Common myeloid progenitor, CD34-positive (primary cell): ENCODE measurements around the gene PLEKHM2.

Experiments used
- CTCF ChIA-PET: fragments of 350-600 bp; sonication (Branson Sonifier 250); formaldehyde crosslinking; loops from one replicate; lab custom pipeline; 2021; ENCODE audit warnings: antibody characterized with exemption; lab: Charles Lee
- POLR2A ChIA-PET: fragments of 350-600 bp; sonication (Branson Sonifier 250); formaldehyde crosslinking; loops from one replicate; lab custom pipeline; 2021; ENCODE audit warnings: antibody characterized with exemption; lab: Charles Lee
- DNase-seq, 3 donors: peaks; one replicate each; pipeline versions ENCODE4 v3.0.0 to v3.0.0-alpha.2; 2013
- H3K27ac ChIP-seq, 2 experiments: 1 replicate in 1 of 2; 2 replicates in 1 of 2; pipeline ENCODE4 v1.7.0; 2013; ENCODE audit warnings: inconsistent platforms in 2 of 2, low read length in 2 of 2, mild to moderate bottlenecking in 2 of 2, low read depth in 1 of 2, moderate library complexity in 1 of 2; ENCODE audit not compliant: severe bottlenecking in 2 of 2, insufficient read depth in 1 of 2, poor library complexity in 1 of 2
- H3K27me3 ChIP-seq, 5 experiments: replicated peaks in 2 of 5; 1 replicate in 3 of 5; 2 replicates in 2 of 5; pipeline versions ENCODE4 v1.6.1 to v1.7.0; 2013; ENCODE audit warnings: low read length in 4 of 5, mild to moderate bottlenecking in 2 of 5, moderate library complexity in 2 of 5, inconsistent platforms in 1 of 5; ENCODE audit not compliant: insufficient read depth in 5 of 5, control insufficient read depth in 4 of 5
- H3K36me3 ChIP-seq, 4 experiments: 1 replicate in 2 of 4; 2 replicates in 2 of 4; pipeline versions ENCODE4 v1.6.1 to v1.7.0; 2013; ENCODE audit warnings: low read length in 3 of 4, control low read depth in 1 of 4, mild to moderate bottlenecking in 1 of 4; ENCODE audit not compliant: control insufficient read depth in 4 of 4, insufficient read depth in 4 of 4
- H3K4me1 ChIP-seq, 4 experiments: 1 replicate in 3 of 4; 2 replicates in 1 of 4; pipeline versions ENCODE4 v1.6.1 to v1.7.1; 2013; ENCODE audit warnings: low read length in 3 of 4, mild to moderate bottlenecking in 3 of 4, control low read depth in 1 of 4, inconsistent platforms in 1 of 4, moderate library complexity in 1 of 4; ENCODE audit not compliant: control insufficient read depth in 4 of 4, insufficient read depth in 4 of 4; ENCODE audit errors: control extremely low read depth in 1 of 4
- H3K4me3 ChIP-seq, 7 experiments: 1 replicate in 4 of 7; 2 replicates in 3 of 7; pipeline versions ENCODE4 v1.5.1 to v1.7.0; 2013; ENCODE audit warnings: mild to moderate bottlenecking in 7 of 7, low read length in 6 of 7, moderate library complexity in 6 of 7, inconsistent platforms in 2 of 7, low read depth in 2 of 7, control low read depth in 1 of 7; ENCODE audit not compliant: insufficient read depth in 4 of 7, control insufficient read depth in 1 of 7; ENCODE audit errors: extremely low read depth in 1 of 7
- H3K9me3 ChIP-seq, 5 experiments: 1 replicate in 4 of 5; 2 replicates in 1 of 5; pipeline versions ENCODE4 v1.6.1 to v1.7.1; 2013; ENCODE audit warnings: low read length in 4 of 5, mild to moderate bottlenecking in 2 of 5, inconsistent platforms in 1 of 5, low read depth in 1 of 5, moderate library complexity in 1 of 5; ENCODE audit not compliant: control insufficient read depth in 4 of 5, insufficient read depth in 2 of 5; ENCODE audit errors: control extremely low read depth in 1 of 5
- WGBS: methylation state at CpG from one replicate; pipeline ENCODE4 v1.1.5; 2013; ENCODE audit not compliant: insufficient coverage; 5-methylcytosine and 5-hydroxymethylcytosine counted together

Gene PLEKHM2

GRCh38 chr1:15681349-15682292 is 2.5 kb upstream of the PLEKHM2 start:
- H3K27ac ChIP-seq, result no peak overlapping the region
- no peaks in the 10 kb centered on the region for H3K9me3 ChIP-seq
- H3K27me3 ChIP-seq, result no peaks in the 10 kb centered on the region
- peaks cover 8 to 23% (median 17%) of the 10 kb centered on the region in 4 experiments for H3K4me1 ChIP-seq
- ChIA-PET CTCF (interaction anchor here (1.2 to 1.3 kb wide), 2 partner anchors 16 kb away, joined by 3 to 4 read pairs; no protein-coding TSS in a partner anchor), POLR2A (interaction anchor here (0.6 to 1.2 kb wide), 3 partner anchors 16 to 232 kb away, joined by 3 read pairs; no protein-coding TSS in a partner anchor)
- 95% methylated on average over 8 of the region's 12 CpGs for WGBS
- no peak overlapping the region for H3K4me3 ChIP-seq
- peak in 1 of 3 donors; percentile 13 for DNase-seq
- no peaks in the 10 kb centered on the region for H3K36me3 ChIP-seq

- Histone ChIP-seq H3K4me3 (peak overlapping the region in 1 of 7 experiments; percentile 72), H3K4me1 (peaks cover 8 to 23% (median 17%) of the 10 kb centered on the region in 4 experiments), H3K27me3 (no peaks in the 10 kb centered on the region), H3K27ac (peak overlapping the region in 1 of 2 experiments; percentile 99), H3K9me3 (no peaks in the 10 kb centered on the region), H3K36me3 (peaks cover 0 to 5% (median 0%) of the 10 kb centered on the region in 4 experiments)
- POLR2A ChIA-PET, result no interaction called here
- DNase-seq, result no peak
- WGBS, result 95% methylated on average over 3 of the region's 4 CpGs
- CTCF ChIA-PET, result no interaction called here
Observed at GRCh38 chr1:15682936-15683341, 1.2 kb upstream of the PLEKHM2 start.

- H3K4me3 ChIP-seq, result peak overlapping the region; percentile 50 to 90 (median 78)
- H3K27ac ChIP-seq, result peak overlapping the region; percentile 96 to 99
- H3K4me1 ChIP-seq, result peaks cover 8 to 23% (median 17%) of the 10 kb centered on the region in 4 experiments
- ChIA-PET CTCF (no interaction called here), POLR2A (no interaction called here)
- no peaks in the 10 kb centered on the region for H3K27me3 ChIP-seq
- DNase-seq, result no peak
- H3K36me3 ChIP-seq, result peaks cover 0 to 5% (median 0%) of the 10 kb centered on the region in 4 experiments
- WGBS, result 41% methylated on average over 17 of the region's 18 CpGs
- no peaks in the 10 kb centered on the region for H3K9me3 ChIP-seq
Observed at GRCh38 chr1:15683345-15684039, 628 bp upstream of the PLEKHM2 start.

GRCh38 chr1:15684468-15685291 is 560 bp downstream of the PLEKHM2 start:
- POLR2A ChIA-PET, result interaction anchor here (1.2 to 1.3 kb wide), 2 partner anchors 12 to 28 kb away, joined by 3 read pairs; no protein-coding TSS in a partner anchor
- peak overlapping the region; percentile 45 to 90 (median 82) for H3K4me3 ChIP-seq
- no peaks in the 10 kb centered on the region for H3K9me3 ChIP-seq
- no peaks in the 10 kb centered on the region for H3K27me3 ChIP-seq
- CTCF ChIA-PET, result interaction anchor here (1.0 to 1.4 kb wide), 2 partner anchors 9 to 12 kb away, joined by 5 read pairs; no protein-coding TSS in a partner anchor
- DNase-seq, result peak; percentile 63 to 84 (median 81)
- peaks cover 0 to 9% (median 3%) of the 10 kb centered on the region in 4 experiments for H3K36me3 ChIP-seq
- peak overlapping the region; percentile 61 to 81 for H3K27ac ChIP-seq
- H3K4me1 ChIP-seq, result peaks cover 8 to 23% (median 15%) of the 10 kb centered on the region in 4 experiments
- WGBS, result 0% methylated on average over 38 of the region's 72 CpGs

- H3K9me3 ChIP-seq, result no peaks in the 10 kb centered on the region
- peaks cover 8 to 23% (median 15%) of the 10 kb centered on the region in 4 experiments for H3K4me1 ChIP-seq
- POLR2A ChIA-PET, result interaction anchor here (1.4 kb wide), 1 partner anchor 11 kb away, joined by 3 read pairs; no protein-coding TSS in a partner anchor
- no peak overlapping the region for H3K27ac ChIP-seq
- CTCF ChIA-PET, result interaction anchor here (0.9 to 1.8 kb wide), 2 partner anchors 22 to 57 kb away, joined by 4 read pairs; no protein-coding TSS in a partner anchor
- H3K4me3 ChIP-seq, result peak overlapping the region in 2 of 7 experiments; percentile 86 to 90
- H3K27me3 ChIP-seq, result no peaks in the 10 kb centered on the region
- 93% methylated on average over 3 of the region's 4 CpGs for WGBS
- DNase-seq, result no peak
- H3K36me3 ChIP-seq, result peaks cover 0 to 12% (median 6%) of the 10 kb centered on the region in 4 experiments
Observed at GRCh38 chr1:15685820-15686219, 1.7 kb downstream of the PLEKHM2 start.

GRCh38 chr1:15687446-15687845 is 3.3 kb downstream of the PLEKHM2 start:
- Histone ChIP-seq H3K9me3 (no peaks in the 10 kb centered on the region), H3K4me1 (peaks cover 8 to 23% (median 15%) of the 10 kb centered on the region in 4 experiments), H3K27ac (no peak overlapping the region), H3K36me3 (peaks cover 0 to 16% (median 7%) of the 10 kb centered on the region in 4 experiments), H3K4me3 (no peak overlapping the region), H3K27me3 (no peaks in the 10 kb centered on the region)
- ChIA-PET POLR2A (no interaction called here), CTCF (interaction anchor here (1.2 kb wide), 1 partner anchor 11 kb away, joined by 3 read pairs; no protein-coding TSS in a partner anchor)
- no peak for DNase-seq
- WGBS, result no CpG with 5 or more reads among the region's 2 CpGs
